ENCODE results near the gene CERS2. TPM values are rescaled to one million over a fixed set of nuclear protein-coding genes. Genes with fewer than 3 reads are reported as not detected.

The CERS2 gene
- total and polyA plus RNA-seq, 2 of the 8 experiments (the other 6 are each of a cell fraction or from before 2014, with no cell fraction given): 216 to 237 TPM

- TF ChIP-seq NANOG (IDR thresholded peaks at IDR 0.05; ENCODE audit: insufficient read depth, low read depth, low read length, poor library complexity, severe bottlenecking): no peak
- TF ChIP-seq TAF1 (IDR thresholded peaks at IDR 0.05; ENCODE audit: low read depth, low read length): no peak
- no peak for TF ChIP-seq MAX (IDR thresholded peaks at IDR 0.05)
- no peak for TF ChIP-seq BRCA1 (IDR thresholded peaks at IDR 0.05; ENCODE audit: low read depth, low read length)
- TF ChIP-seq E2F6 (IDR thresholded peaks at IDR 0.05): no peak
- TF ChIP-seq RFX5 (IDR thresholded peaks at IDR 0.05; ENCODE audit: borderline replicate concordance, low read depth, low read length): no peak
These were observed 13.3 kb upstream of the CERS2 start (continued) for GRCh38 chr1:150987924-150988323.

All from H1 (cell line).